Measurements from ENCODE around the gene OR6P1.

The OR6P1 gene

DNA sequence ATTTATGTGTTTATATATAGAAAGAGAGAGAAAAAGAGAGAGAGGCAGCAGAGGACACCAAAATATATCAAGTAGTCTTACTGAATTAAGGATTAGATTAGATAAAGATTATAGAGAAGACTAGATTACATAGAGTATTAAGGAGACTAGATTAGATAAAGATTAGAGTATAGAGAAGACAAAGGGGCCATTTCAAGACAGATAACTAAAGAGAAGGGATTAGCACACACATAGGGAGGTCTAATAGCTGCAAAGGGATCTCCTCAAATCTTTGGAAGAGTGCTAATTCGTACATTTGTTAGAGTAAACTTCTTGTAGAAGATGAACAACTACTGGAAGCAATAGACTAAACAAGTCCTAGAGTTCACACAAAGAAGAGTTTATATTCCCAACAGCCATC, 50.4 kb downstream of the OR6P1 start:
- FAIRE-seq = no peak

DNA sequence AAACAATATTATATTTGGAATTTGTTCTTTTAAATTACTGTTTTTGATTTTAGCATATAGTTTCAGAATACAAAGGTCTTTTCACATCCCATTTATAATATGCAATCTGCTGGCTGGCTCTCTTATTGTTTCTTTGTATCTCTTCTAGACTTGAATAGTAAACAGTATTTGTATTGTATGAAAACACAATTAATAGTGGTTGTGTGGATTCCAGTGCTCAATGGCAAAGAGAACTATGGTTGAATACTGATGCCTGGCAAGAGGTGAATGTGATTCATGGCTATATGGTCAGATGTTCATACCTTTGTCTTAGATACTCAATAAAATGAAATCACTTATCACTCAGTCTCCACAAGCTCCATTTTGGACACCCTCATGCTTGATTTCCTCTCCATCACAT, 53.4 kb downstream of the OR6P1 start:
- FAIRE-seq (no peak), DNase-seq (ENCODE audit: low spot score) (no peak)

More for the DNA sequence above, 50.4 kb downstream of the OR6P1 start:
- DNase-seq (ENCODE audit: low spot score) = no peak

Data from RCC 7860 (cell line).